WTC11 (cell line): ENCODE results near the gene TMEM272.

Experiments used
- ATF3 ChIP-seq: sonication (generic); formaldehyde crosslinking; conservative IDR thresholded peaks from 2 replicates; pipeline ENCODE4 v1.8.1; 2022; ENCODE audit warnings: mild to moderate bottlenecking, missing genetic modification reagents
- CTCF ChIP-seq: fragments of 200-600 bp; IDR thresholded peaks from 2 replicates; pipeline ENCODE4 v1.8.0; 2022; ENCODE audit warnings: antibody characterized with exemption
- FOXK1 ChIP-seq: sonication (generic); formaldehyde crosslinking; IDR thresholded peaks from 2 replicates; pipeline ENCODE4 v1.8.0; 2022; ENCODE audit warnings: mild to moderate bottlenecking, moderate library complexity, missing genetic modification reagents
- FOXP1 ChIP-seq: sonication (generic); formaldehyde crosslinking; IDR thresholded peaks from 2 replicates; pipeline ENCODE4 v1.8.0; 2022; ENCODE audit warnings: missing genetic modification reagents, mild to moderate bottlenecking, moderate library complexity, borderline replicate concordance
- NFYB ChIP-seq: sonication (generic); formaldehyde crosslinking; conservative IDR thresholded peaks from 2 replicates; pipeline ENCODE4 v1.8.0; 2022; ENCODE audit warnings: low read depth, missing genetic modification reagents
- SP1 ChIP-seq: sonication (generic); formaldehyde crosslinking; conservative IDR thresholded peaks from 2 replicates; pipeline ENCODE4 v1.8.1; 2022; ENCODE audit warnings: missing genetic modification reagents
- STAT6 ChIP-seq: sonication (generic); formaldehyde crosslinking; conservative IDR thresholded peaks from 2 replicates; pipeline ENCODE4 v1.8.1; 2023; ENCODE audit warnings: mild to moderate bottlenecking, low read depth, missing genetic modification reagents, moderate library complexity

- TF ChIP-seq FOXK1 (no peak), SP1 (CRISPR knock-in tag) (no peak), ATF3 (no peak), FOXP1 (CRISPR knock-in tag) (no peak), STAT6 (CRISPR knock-in tag) (no peak), CTCF (no peak), NFYB (CRISPR knock-in tag) (no peak)
Measured at GRCh38 chr13:51820016-51820597, 24.9 kb downstream of the TMEM272 start.
